IMR-90 (cell line): ENCODE results near the gene KCTD3. TPM values are rescaled to one million over a fixed set of nuclear protein-coding genes. Genes with fewer than 3 reads are reported as not detected.

Experiments
- ATAC-seq: fragments of 200-7000 bp; cut with Tn5 transposase; 2 replicates; pipeline ENCODE4 v1.9.1; 2020; ENCODE audit warnings: low read depth, mild to moderate bottlenecking, moderate library complexity
- BruUV-seq: library from RNA; stranded (reverse); fragments of 400-500 nt; replicated peaks from 2 replicates; lab custom pipeline; 2021; lab: Mats Ljungman, UMichigan
- CTCF ChIA-PET: fragments of 300-600 bp; formaldehyde crosslinking; extraction: SDS; loops from one replicate; lab custom pipeline; 2021; ENCODE audit warnings: antibody characterized with exemption; lab: Yijun Ruan, JAX
- POLR2A ChIA-PET: fragments of 300-600 bp; sonication (Branson Sonifier 250); formaldehyde crosslinking; loops from one replicate; lab custom pipeline; 2022; ENCODE audit warnings: antibody characterized with exemption; ENCODE audit not compliant: unreplicated experiment; lab: Charles Lee
- DNase-seq: peaks from one replicate; pipeline ENCODE4 v3.0.0; 2013
- H2AFZ ChIP-seq: replicated peaks from 2 replicates; pipeline ENCODE3; 2013; ENCODE audit warnings: low read length, mild to moderate bottlenecking; ENCODE audit not compliant: poor library complexity
- H2AK5ac ChIP-seq: 2 replicates; pipeline ENCODE4 v1.6.1; 2013; ENCODE audit warnings: low read depth, low read length, inconsistent platforms
- H2AK9ac ChIP-seq: replicated peaks from 2 replicates; pipeline ENCODE3; 2013; ENCODE audit warnings: mild to moderate bottlenecking, low read depth, low read length, moderate library complexity; ENCODE audit not compliant: poor library complexity
- H2BK120ac ChIP-seq: 2 replicates; pipeline ENCODE4 v1.6.1; 2013; ENCODE audit warnings: low read depth, low read length, inconsistent platforms
- H2BK15ac ChIP-seq: 3 replicates; pipeline ENCODE4 v1.6.1; 2013; ENCODE audit warnings: low read depth, low read length, inconsistent platforms
- H2BK20ac ChIP-seq: 2 replicates; pipeline ENCODE4 v1.6.1; 2013; ENCODE audit warnings: low read depth, mild to moderate bottlenecking, inconsistent platforms, low read length, moderate library complexity
- H2BK5ac ChIP-seq: 2 replicates; pipeline ENCODE4 v1.6.1; 2013; ENCODE audit warnings: mild to moderate bottlenecking, low read depth, low read length, inconsistent platforms; ENCODE audit not compliant: poor library complexity, severe bottlenecking
- H3K14ac ChIP-seq: replicated peaks from 2 replicates; pipeline ENCODE4 v1.6.1; 2013; ENCODE audit warnings: low read depth, low read length, inconsistent platforms
- H3K18ac ChIP-seq: 2 replicates; pipeline ENCODE4 v1.6.1; 2013; ENCODE audit warnings: low read depth, low read length, control low read depth
- H3K23ac ChIP-seq: 2 replicates; pipeline ENCODE4 v1.6.1; 2013; ENCODE audit warnings: low read depth, low read length, inconsistent platforms
- H3K27ac ChIP-seq: 2 replicates; pipeline ENCODE4 v1.5.1; 2013; ENCODE audit warnings: mild to moderate bottlenecking, control low read depth, low read length; ENCODE audit not compliant: insufficient read depth
- H3K27me3 ChIP-seq: 2 replicates; pipeline ENCODE4 v1.6.1; 2013; ENCODE audit warnings: low read length; ENCODE audit not compliant: control insufficient read depth, insufficient read depth
- H3K36me3 ChIP-seq: 2 replicates; pipeline ENCODE4 v1.6.1; 2013; ENCODE audit warnings: low read length, mixed read lengths; ENCODE audit not compliant: control insufficient read depth, insufficient read depth
- H3K4ac ChIP-seq: 2 replicates; pipeline ENCODE4 v1.6.1; 2013; ENCODE audit warnings: low read depth, low read length, inconsistent platforms
- H3K4me1 ChIP-seq: 2 replicates; pipeline ENCODE4 v1.6.1; 2013; ENCODE audit warnings: low read length, mixed read lengths; ENCODE audit not compliant: control insufficient read depth, insufficient read depth
- H3K4me2 ChIP-seq: 2 replicates; pipeline ENCODE4 v1.6.1; 2013; ENCODE audit warnings: low read depth, mild to moderate bottlenecking, control low read depth, low read length, moderate library complexity
- H3K4me3 ChIP-seq: 2 replicates; pipeline ENCODE4 v1.5.1; 2013; ENCODE audit warnings: low read depth, mild to moderate bottlenecking, control low read depth, low read length, moderate library complexity; ENCODE audit not compliant: insufficient read depth
- H3K56ac ChIP-seq: 2 replicates; pipeline ENCODE4 v1.6.1; 2013; ENCODE audit warnings: low read length, inconsistent platforms; ENCODE audit not compliant: insufficient read depth; ENCODE audit errors: extremely low read depth
- H3K79me1 ChIP-seq, 2 experiments: 2 replicates each; pipeline ENCODE4 v1.6.1; 2013; ENCODE audit warnings: low read length in 2 of 2, inconsistent platforms in 1 of 2, low read depth in 1 of 2
- H3K9ac ChIP-seq: 2 replicates; pipeline ENCODE4 v1.6.1; 2013; ENCODE audit warnings: low read depth, low read length, control low read depth
- H3K9me1 ChIP-seq: 2 replicates; pipeline ENCODE4 v1.6.1; 2013; ENCODE audit warnings: low read length, inconsistent platforms; ENCODE audit not compliant: insufficient read depth
- H3K9me3 ChIP-seq: 2 replicates; pipeline ENCODE4 v1.6.1; 2013; ENCODE audit warnings: low read length; ENCODE audit not compliant: control insufficient read depth, insufficient read depth
- H4K20me1 ChIP-seq: 2 replicates; pipeline ENCODE4 v1.6.1; 2013; ENCODE audit warnings: low read length, inconsistent platforms; ENCODE audit not compliant: insufficient read depth
- H4K5ac ChIP-seq: 2 replicates; pipeline ENCODE4 v1.6.1; 2013; ENCODE audit warnings: mild to moderate bottlenecking, low read depth, low read length, control low read depth
- H4K8ac ChIP-seq, 2 experiments: 2 replicates each; pipeline ENCODE4 v1.6.1; 2013; ENCODE audit warnings: low read depth in 2 of 2, low read length in 2 of 2, control low read depth in 1 of 2, inconsistent platforms in 1 of 2
- H4K91ac ChIP-seq: 2 replicates; pipeline ENCODE4 v1.6.1; 2013; ENCODE audit warnings: low read depth, low read length, inconsistent platforms; ENCODE audit not compliant: insufficient read depth
- CEBPB ChIP-seq: IDR thresholded peaks from 2 replicates; pipeline ENCODE4 v1.6.1; 2012; ENCODE audit warnings: low read depth, low read length, improper control_type of control experiment
- CTCF ChIP-seq: conservative IDR thresholded peaks from 2 replicates; pipeline ENCODE4 v1.5.1; 2012; ENCODE audit warnings: mild to moderate bottlenecking, low read depth, low read length, improper control_type of control experiment
- FOS ChIP-seq: fragments of 150-350 bp; IDR thresholded peaks from 2 replicates; pipeline ENCODE4 v1.6.1; 2016; ENCODE audit warnings: low read depth, low read length
- MXI1 ChIP-seq: IDR thresholded peaks from 2 replicates; pipeline ENCODE4 v1.6.1; 2012; ENCODE audit warnings: low read depth, mild to moderate bottlenecking, low read length, moderate library complexity, borderline replicate concordance
- NFE2L2 ChIP-seq: fragments of 150-350 bp; IDR thresholded peaks from 2 replicates; pipeline ENCODE4 v1.6.1; 2016; ENCODE audit warnings: low read depth, mild to moderate bottlenecking, low read length
- RCOR1 ChIP-seq: IDR thresholded peaks from 2 replicates; pipeline ENCODE4 v1.6.1; 2012; ENCODE audit warnings: mild to moderate bottlenecking, low read length, improper control_type of control experiment; ENCODE audit not compliant: insufficient replicate concordance
- RFX5 ChIP-seq: IDR thresholded peaks from 2 replicates; pipeline ENCODE4 v1.8.0; 2012; ENCODE audit warnings: low read depth, mild to moderate bottlenecking, low read length, moderate library complexity
- SMC3 ChIP-seq: fragments of 150-350 bp; IDR thresholded peaks from 2 replicates; pipeline ENCODE4 v1.6.1; 2016; ENCODE audit warnings: low read depth, mild to moderate bottlenecking, antibody characterized with exemption, low read length, moderate library complexity
- USF2 ChIP-seq: fragments of 150-350 bp; IDR thresholded peaks from 2 replicates; pipeline ENCODE4 v1.6.1; 2017; ENCODE audit warnings: mild to moderate bottlenecking, antibody characterized with exemption, low read length, low read depth
- WGBS, 2 experiments: methylation state at CpG; one replicate each; pipeline versions ENCODE4 v1.1.5 to v1.1.7; 2013; ENCODE audit warnings: missing lambda C conversion rate in 2 of 2; ENCODE audit not compliant: insufficient read length in 1 of 2; ENCODE audit errors: extremely low coverage in 2 of 2; 5-methylcytosine and 5-hydroxymethylcytosine counted together
- dilution Hi-C: fragments of 300-500 bp; cut with HindIII; formaldehyde crosslinking; loops from one replicate; pipeline ENCODE4 v1.14.3; 2018; ENCODE audit warnings: low sequenced_read_pairs; ENCODE audit not compliant: unreplicated experiment
- in situ Hi-C: fragments of 300-500 bp; cut with MboI; formaldehyde crosslinking; loops from 3 replicates; pipeline ENCODE4 v1.14.3; 2019; ENCODE audit warnings: low sequenced_read_pairs, inconsistent platforms, mixed read lengths
- intact Hi-C: fragments of 100-400 bp; cut with micrococcal nuclease; formaldehyde crosslinking; loops from 2 replicates; pipeline ENCODE4 v1.10.0; 2022
- polyA plus RNA-seq, 3 experiments: library from polyadenylated mRNA; depleted of rRNA; stranded (reverse); fragments of >200 nt; gene quantifications; 2 replicates each; pipeline ENCODE4 v1.2.3, GENCODE V29; 2012; ENCODE audit warnings: low replicate concordance in 1 of 3
- total RNA-seq: library from RNA; depleted of rRNA; stranded (reverse); fragments of >200 nt; gene quantifications from 2 replicates; pipeline ENCODE4 v1.2.3, GENCODE V29; 2012

The KCTD3 gene
- total and polyA plus RNA-seq, 2 of the 4 experiments (the other 2 are of a cell fraction), result 43.6 to 49.5 TPM

- Histone ChIP-seq H2BK15ac (0 out of 3 replicates have a peak overlapping the region, but pooled peaks have one; percentile 65), H3K9me3 (no peaks in the 10 kb centered on the region), H3K14ac (0 out of 2 replicates have a peak overlapping the region, but pooled peaks have one; percentile 13), H2BK5ac (no peak overlapping the region), H4K91ac (no peak overlapping the region), H3K4me2 (no peak overlapping the region), H4K5ac (peak overlapping the region; percentile 55; the same call in 1 of the 2 replicates), H2BK120ac (peak overlapping the region; percentile 32), H3K79me1 (no peaks in the 10 kb centered on the region), H3K27ac (no peak overlapping the region), H4K8ac (peak overlapping the region in 1 of 2 experiments; percentile 22; a peak in 1 of 4 replicates), H2AFZ (no peak overlapping the region), H3K56ac (no peak overlapping the region), H3K9ac (no peak overlapping the region), H3K4me3 (no peak overlapping the region), H4K20me1 (no peaks in the 10 kb centered on the region), H3K27me3 (no peaks in the 10 kb centered on the region), H2AK9ac (no peak overlapping the region), H3K18ac (peak overlapping the region; percentile 90), H3K4me1 (peaks cover 3% of the 10 kb centered on the region), H2BK20ac (peak overlapping the region; percentile 86), H2AK5ac (peak overlapping the region; percentile 7; the same call in 1 of the 2 replicates), H3K9me1 (no peaks in the 10 kb centered on the region), H3K23ac (no peak overlapping the region), H3K4ac (0 out of 2 replicates have a peak overlapping the region, but pooled peaks have one; percentile 29), H3K36me3 (no peaks in the 10 kb centered on the region)
- CTCF ChIA-PET, result interaction anchor here (0.7 kb wide), 1 partner anchor 373 kb away, joined by 3 read pairs; no protein-coding TSS in a partner anchor
- intact Hi-C loops, result no loop called here
- no peak for ATAC-seq
- dilution Hi-C loops, result no loop called here
- in situ Hi-C loops, result loop anchor here (5.0 kb wide), 1 partner anchor 706 kb away; no protein-coding TSS in a partner anchor
- TF ChIP-seq NFE2L2 (no peak), USF2 (no peak), CTCF (no peak), FOS (no peak), MXI1 (no peak), RFX5 (no peak), RCOR1 (no peak), CEBPB (no peak), SMC3 (no peak)
- no CpG with 5 or more reads among the region's 2 CpGs for WGBS, 2 experiments
- POLR2A ChIA-PET, result no interaction called here
- no peak for DNase-seq
- no TSS peak for BruUV-seq
Observed at GRCh38 chr1:215518594-215518993, 48.5 kb upstream of the KCTD3 start.
